ENCODE results near the gene BEND3. TPM values are rescaled to one million over a fixed set of nuclear protein-coding genes. Genes with fewer than 3 reads are reported as not detected.
A peak's percentile ranks its signal among the peaks of the same experiment; 100 is the strongest.

BEND3 gene
- total RNA-seq, 1 donor from 2014 or later, result 10.9 TPM

- no peak for TF ChIP-seq CTCF (IDR thresholded peaks at IDR 0.05; ENCODE audit: partially characterized antibody, unreplicated experiment)
- H3K4me1 Mint-ChIP-seq (ENCODE audit: low read depth, unreplicated experiment), result no peaks in the 10 kb centered on the region
- no peak for DNase-seq
- peaks cover 4% of the 10 kb centered on the region for H3K9me3 Mint-ChIP-seq (ENCODE audit: unreplicated experiment)
- no peak overlapping the region for H3K27ac Mint-ChIP-seq (ENCODE audit: unreplicated experiment)
- H3K4me3 Mint-ChIP-seq (ENCODE audit: unreplicated experiment), result no peak overlapping the region
- H3K27me3 Mint-ChIP-seq (ENCODE audit: unreplicated experiment), result peaks cover 2% of the 10 kb centered on the region
- H3K36me3 Mint-ChIP-seq (ENCODE audit: unreplicated experiment), result no peaks in the 10 kb centered on the region
Observed at GRCh38 chr6:107083047-107083768, 32.1 kb downstream of the BEND3 start.

GRCh38 chr6:107082045-107082444 is 33.3 kb downstream of the BEND3 start:
- Mint-ChIP-seq H3K4me1 (ENCODE audit: low read depth, unreplicated experiment) (no peaks in the 10 kb centered on the region), H3K36me3 (ENCODE audit: unreplicated experiment) (no peaks in the 10 kb centered on the region), H3K4me3 (ENCODE audit: unreplicated experiment) (no peak overlapping the region), H3K9me3 (ENCODE audit: unreplicated experiment) (peaks cover 4% of the 10 kb centered on the region), H3K27me3 (ENCODE audit: unreplicated experiment) (peaks cover 2% of the 10 kb centered on the region), H3K27ac (ENCODE audit: unreplicated experiment) (no peak overlapping the region)
- no peak for TF ChIP-seq CTCF (IDR thresholded peaks at IDR 0.05; ENCODE audit: partially characterized antibody, unreplicated experiment)
- DNase-seq, result no peak

- TF ChIP-seq CTCF (IDR thresholded peaks at IDR 0.05; ENCODE audit: partially characterized antibody, unreplicated experiment), result peak; percentile 58
- H3K36me3 Mint-ChIP-seq (ENCODE audit: unreplicated experiment), result no peaks in the 10 kb centered on the region
- peaks cover 2% of the 10 kb centered on the region for H3K27me3 Mint-ChIP-seq (ENCODE audit: unreplicated experiment)
- peaks cover 4% of the 10 kb centered on the region for H3K9me3 Mint-ChIP-seq (ENCODE audit: unreplicated experiment)
- no peak overlapping the region for H3K27ac Mint-ChIP-seq (ENCODE audit: unreplicated experiment)
- H3K4me3 Mint-ChIP-seq (ENCODE audit: unreplicated experiment), result no peak overlapping the region
- DNase-seq, result no peak
- no peaks in the 10 kb centered on the region for H3K4me1 Mint-ChIP-seq (ENCODE audit: low read depth, unreplicated experiment)
Observed at GRCh38 chr6:107080036-107080435, 35.3 kb downstream of the BEND3 start.

- Mint-ChIP-seq H3K36me3 (ENCODE audit: unreplicated experiment) (no peaks in the 10 kb centered on the region), H3K4me1 (ENCODE audit: low read depth, unreplicated experiment) (no peaks in the 10 kb centered on the region), H3K4me3 (ENCODE audit: unreplicated experiment) (no peak overlapping the region), H3K27ac (ENCODE audit: unreplicated experiment) (no peak overlapping the region), H3K27me3 (ENCODE audit: unreplicated experiment) (no peaks in the 10 kb centered on the region), H3K9me3 (ENCODE audit: unreplicated experiment) (peaks cover 4% of the 10 kb centered on the region)
- no peak for TF ChIP-seq CTCF (IDR thresholded peaks at IDR 0.05; ENCODE audit: partially characterized antibody, unreplicated experiment)
- DNase-seq, result no peak
Observed at GRCh38 chr6:107079429-107079828, 35.9 kb downstream of the BEND3 start.

GRCh38 chr6:107077710-107078109 is 37.6 kb downstream of the BEND3 start:
- H3K36me3 Mint-ChIP-seq (ENCODE audit: unreplicated experiment), result no peaks in the 10 kb centered on the region
- TF ChIP-seq CTCF (IDR thresholded peaks at IDR 0.05; ENCODE audit: partially characterized antibody, unreplicated experiment), result no peak

More at GRCh38 chr6:107077710-107078109, 37.6 kb downstream of the BEND3 start:
- Mint-ChIP-seq H3K4me3 (ENCODE audit: unreplicated experiment) (no peak overlapping the region), H3K27me3 (ENCODE audit: unreplicated experiment) (no peaks in the 10 kb centered on the region), H3K27ac (ENCODE audit: unreplicated experiment) (no peak overlapping the region), H3K9me3 (ENCODE audit: unreplicated experiment) (peaks cover 4% of the 10 kb centered on the region), H3K4me1 (ENCODE audit: low read depth, unreplicated experiment) (no peaks in the 10 kb centered on the region)
- no peak for DNase-seq
